Keratinocyte (primary cell): Measurements from ENCODE around the gene ULK4.

Experiments used
- CTCF ChIP-seq, 3 experiments: IDR thresholded peaks in 1 of 3; conservative IDR thresholded peaks in 1 of 3; optimal IDR thresholded peaks in 1 of 3; 2 replicates in 2 of 3; 3 replicates in 1 of 3; pipeline versions ENCODE3 to v1.5.1; 2011; ENCODE audit warnings: low read length in 3 of 3, mild to moderate bottlenecking in 3 of 3, moderate library complexity in 2 of 3, control low read depth in 1 of 3, inconsistent platforms in 1 of 3; ENCODE audit not compliant: insufficient read depth in 2 of 3; ENCODE audit errors: extremely low read depth in 1 of 3
- EZH2 ChIP-seq: IDR thresholded peaks from one replicate; pipeline ENCODE4 v1.6.1; 2012; ENCODE audit warnings: inconsistent platforms, mild to moderate bottlenecking, low read length, moderate library complexity

GRCh38 chr3:41488501-41488900, 473.4 kb downstream of the ULK4 start:
- no peak for TF ChIP-seq CTCF (optimal IDR thresholded peaks at IDR 0.05 in 1 of 3, IDR thresholded peaks at IDR 0.05 in 1 of 3, conservative IDR thresholded peaks at IDR 0.05 in 1 of 3; ENCODE audit: extremely low read depth in 1 of 3, insufficient read depth in 2 of 3, low read length in 3 of 3)
- TF ChIP-seq EZH2, result no peak
